GM12878 (cell line): Measurements from ENCODE around the gene PRDM2. TPM values are rescaled to one million over a fixed set of nuclear protein-coding genes. Genes with fewer than 3 reads are reported as not detected.

Experiments used
- ATAC-seq: fragments of 200-7000 bp; cut with Tn5 transposase; 3 replicates; pipeline ENCODE4 v1.9.1; 2020; ENCODE audit warnings: mild to moderate bottlenecking, moderate library complexity
- BruUV-seq: library from RNA; stranded (reverse); fragments of 400-500 nt; replicated peaks from 2 replicates; lab custom pipeline; 2021; lab: Mats Ljungman, UMichigan
- CTCF ChIA-PET: fragments of 300-600 bp; sonication (Branson Sonifier 250); formaldehyde crosslinking; extraction: SDS; loops from one replicate; lab custom pipeline; 2021; ENCODE audit warnings: inconsistent platforms; lab: Yijun Ruan, JAX
- POLR2A ChIA-PET: fragments of 350-600 bp; formaldehyde crosslinking; extraction: SDS; loops from one replicate; lab custom pipeline; 2021; ENCODE audit warnings: inconsistent platforms; lab: Charles Lee
- RAD21 ChIA-PET: fragments of 300-600 bp; sonication (Branson Sonifier 250); formaldehyde crosslinking; loops from one replicate; lab custom pipeline; 2023; ENCODE audit warnings: antibody characterized with exemption; ENCODE audit not compliant: unreplicated experiment; lab: Charles Lee
- SMC1A ChIA-PET: fragments of 300-600 bp; sonication (Branson Sonifier 250); formaldehyde crosslinking; loops from one replicate; lab custom pipeline; 2023; ENCODE audit not compliant: unreplicated experiment, uncharacterized antibody; lab: Charles Lee
- DNase-seq: peaks from one replicate; pipeline ENCODE4 v3.0.0-alpha.2; 2011; ENCODE audit warnings: low read depth, low spot score
- FAIRE-seq: peaks from 3 replicates; lab custom pipeline; 2011; peaks lifted over from hg19 to GRCh38; lab: Jason Lieb, UNC
- H2AFZ ChIP-seq: 2 replicates; pipeline ENCODE4 v1.6.0; 2011; ENCODE audit warnings: low read depth, low read length, control low read depth; ENCODE audit not compliant: control insufficient read depth
- H3K27ac ChIP-seq: 2 replicates; pipeline ENCODE4 v1.5.1; 2011; ENCODE audit warnings: control low read depth; ENCODE audit not compliant: control insufficient read depth, insufficient read depth
- H3K27me3 ChIP-seq, 2 experiments: replicated peaks in 1 of 2; 2 replicates each; pipeline versions ENCODE4 v1.6.0 to v1.6.1; 2011; ENCODE audit warnings: low read length in 1 of 2; ENCODE audit not compliant: control insufficient read depth in 2 of 2, insufficient read depth in 2 of 2
- H3K36me3 ChIP-seq, 2 experiments: 2 replicates each; pipeline ENCODE4 v1.5.1; 2011; ENCODE audit warnings: low read length in 1 of 2; ENCODE audit not compliant: control insufficient read depth in 2 of 2, insufficient read depth in 2 of 2
- H3K4me1 ChIP-seq: 2 replicates; pipeline ENCODE4 v1.6.1; 2011; ENCODE audit warnings: mild to moderate bottlenecking, low read length, moderate library complexity, mixed read lengths; ENCODE audit not compliant: control insufficient read depth, insufficient read depth
- H3K4me2 ChIP-seq: 2 replicates; pipeline ENCODE4 v1.6.0; 2011; ENCODE audit warnings: control low read depth; ENCODE audit not compliant: control insufficient read depth, insufficient read depth
- H3K4me3 ChIP-seq: fragments of 200-600 bp; sonication (generic); 2 replicates; pipeline ENCODE4 v1.5.1; 2016
- H3K79me2 ChIP-seq: 2 replicates; pipeline ENCODE4 v1.6.0; 2011; ENCODE audit warnings: low read length; ENCODE audit not compliant: control insufficient read depth, insufficient read depth
- H3K9ac ChIP-seq: 2 replicates; pipeline ENCODE4 v1.8.0; 2011; ENCODE audit warnings: low read length, control low read depth, mixed read lengths; ENCODE audit not compliant: control insufficient read depth, insufficient read depth
- H3K9me3 ChIP-seq: replicated peaks from 3 replicates; pipeline ENCODE4 v1.5.1; 2011; ENCODE audit warnings: mild to moderate bottlenecking, low read length; ENCODE audit not compliant: control insufficient read depth, insufficient read depth
- H4K20me1 ChIP-seq: 2 replicates; pipeline ENCODE4 v1.6.0; 2011; ENCODE audit not compliant: control insufficient read depth, insufficient read depth
- ASH2L ChIP-seq: fragments of 300-600, 200-600 bp; sonication (generic); IDR thresholded peaks from 2 replicates; pipeline ENCODE4 v1.6.1; 2017; ENCODE audit warnings: low read depth, mild to moderate bottlenecking, borderline replicate concordance
- BMI1 ChIP-seq: fragments of 450-650 bp; IDR thresholded peaks from 2 replicates; pipeline ENCODE4 v1.6.1; 2016; ENCODE audit warnings: mild to moderate bottlenecking, moderate library complexity, borderline replicate concordance
- CHD2 ChIP-seq: IDR thresholded peaks from 2 replicates; pipeline ENCODE4 v1.6.1; 2011; ENCODE audit warnings: low read depth, low read length, improper control_type of control experiment, borderline replicate concordance
- PAX5 ChIP-seq: IDR thresholded peaks from 2 replicates; pipeline ENCODE4 v1.6.1; 2011; ENCODE audit warnings: low read depth, low read length, borderline replicate concordance
- SIN3A ChIP-seq: IDR thresholded peaks from 2 replicates; pipeline ENCODE4 v1.6.1; 2012; ENCODE audit warnings: low read depth, low read length, improper control_type of control experiment
- YY1 ChIP-seq: IDR thresholded peaks from 2 replicates; pipeline ENCODE4 v1.6.1; 2011; ENCODE audit warnings: low read depth, mild to moderate bottlenecking, low read length
- WGBS: methylation state at CpG from one replicate; pipeline ENCODE4 v1.1.6; 2016; ENCODE audit warnings: low lambda C conversion rate; ENCODE audit not compliant: insufficient replicate concordance, insufficient coverage; ENCODE audit errors: missing lambda C conversion rate; 5-methylcytosine and 5-hydroxymethylcytosine counted together
- in situ Hi-C: fragments of 300-500 bp; cut with MboI; formaldehyde crosslinking; loops from 9 replicates; pipeline ENCODE4 v1.14.3; 2018; ENCODE audit warnings: mixed read lengths
- intact Hi-C: fragments of 100-400 bp; cut with micrococcal nuclease; formaldehyde crosslinking; loops from one replicate; pipeline ENCODE4 v1.14.2; 2022; ENCODE audit not compliant: unreplicated experiment
- polyA plus RNA-seq, 11 experiments: library from polyadenylated mRNA; depleted of rRNA in 4 of 11; unstranded in 6 of 11; stranded (reverse) in 5 of 11; fragments of >200 nt; fragmentation: Nextera tagmentation in 4 of 11; fragmentation: Illumina TruSeq in 1 of 11; extraction: Ambion mirVana in 4 of 11; extraction: Trizol in 1 of 11; gene quantifications; 1 replicate in 1 of 11; 2 replicates in 10 of 11; pipeline versions ENCODE4 v1.2.1 to v1.2.3, GENCODE V29; 2011 to 2016; ENCODE audit warnings: inconsistent platforms in 2 of 11, missing spikeins in 2 of 11, low read depth in 1 of 11
- total RNA-seq, 4 experiments: library from RNA; depleted of rRNA in 3 of 4; stranded (reverse); fragments of >200 nt in 3 of 4; fragmentation: Illumina TruSeq in 1 of 4; extraction: Trizol in 1 of 4; gene quantifications; 2 replicates each; pipeline versions ENCODE4 v1.2.1 to v1.2.3, GENCODE V29; 2013 to 2021
- TF ChIP-seq, protein P1 (sequence below): IDR thresholded peaks from 2 replicates; pipeline ENCODE4 v1.6.1; 2012; ENCODE audit warnings: low read length, inconsistent platforms
- TF ChIP-seq, protein P2 (sequence below): fragments of 450-650 bp; IDR thresholded peaks from 2 replicates; pipeline ENCODE4 v1.6.1; 2016; ENCODE audit warnings: mild to moderate bottlenecking, moderate library complexity, borderline replicate concordance

The PRDM2 gene
- total and polyA plus RNA-seq, 10 of the 15 experiments (the other 5 are each of a cell fraction or from before 2014, with no cell fraction given) = 8.4 to 45.1 (median 23.5) TPM

DNA sequence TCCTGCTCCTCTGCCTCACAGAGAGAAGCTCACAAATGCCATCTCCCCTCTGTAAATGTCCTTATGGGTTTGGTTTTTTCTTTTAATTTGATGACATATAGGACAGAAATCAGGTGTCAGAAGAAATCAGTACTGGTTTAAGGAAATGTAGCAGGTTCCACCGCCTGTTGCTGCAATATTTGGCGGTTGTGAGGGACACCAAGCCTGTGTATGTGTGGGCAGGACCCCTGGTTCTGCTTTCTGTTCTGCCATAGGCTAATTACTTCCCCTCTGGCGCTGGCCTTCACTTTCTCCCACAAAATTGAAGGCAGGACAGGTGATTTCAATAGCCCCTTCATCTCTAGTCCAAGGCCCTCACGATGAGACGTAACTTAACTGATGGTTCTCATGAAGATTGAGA lies 69.2 kb downstream of the PRDM2 start:
- CTCF ChIA-PET = no interaction called here
- Histone ChIP-seq H3K27me3 (no peaks in the 10 kb centered on the region), H3K79me2 (peaks cover 74% of the 10 kb centered on the region), H3K4me2 (no peak overlapping the region), H4K20me1 (peaks cover 9% of the 10 kb centered on the region), H3K4me1 (no peaks in the 10 kb centered on the region), H3K4me3 (no peak overlapping the region), H3K9me3 (no peaks in the 10 kb centered on the region), H3K36me3 (peaks cover 0 to 31% of the 10 kb centered on the region in 2 experiments), H3K27ac (no peak overlapping the region), H3K9ac (no peak overlapping the region), H2AFZ (no peak overlapping the region)
- RAD21 ChIA-PET = no interaction called here
- in situ Hi-C loops = no loop called here
- TF ChIP-seq, protein P1, sequence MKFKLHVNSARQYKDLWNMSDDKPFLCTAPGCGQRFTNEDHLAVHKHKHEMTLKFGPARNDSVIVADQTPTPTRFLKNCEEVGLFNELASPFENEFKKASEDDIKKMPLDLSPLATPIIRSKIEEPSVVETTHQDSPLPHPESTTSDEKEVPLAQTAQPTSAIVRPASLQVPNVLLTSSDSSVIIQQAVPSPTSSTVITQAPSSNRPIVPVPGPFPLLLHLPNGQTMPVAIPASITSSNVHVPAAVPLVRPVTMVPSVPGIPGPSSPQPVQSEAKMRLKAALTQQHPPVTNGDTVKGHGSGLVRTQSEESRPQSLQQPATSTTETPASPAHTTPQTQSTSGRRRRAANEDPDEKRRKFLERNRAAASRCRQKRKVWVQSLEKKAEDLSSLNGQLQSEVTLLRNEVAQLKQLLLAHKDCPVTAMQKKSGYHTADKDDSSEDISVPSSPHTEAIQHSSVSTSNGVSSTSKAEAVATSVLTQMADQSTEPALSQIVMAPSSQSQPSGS = no peak
- TF ChIP-seq PAX5 (no peak), YY1 (no peak), SIN3A (no peak), CHD2 (no peak), ASH2L (no peak), BMI1 (no peak)
- TF ChIP-seq, protein P2, sequence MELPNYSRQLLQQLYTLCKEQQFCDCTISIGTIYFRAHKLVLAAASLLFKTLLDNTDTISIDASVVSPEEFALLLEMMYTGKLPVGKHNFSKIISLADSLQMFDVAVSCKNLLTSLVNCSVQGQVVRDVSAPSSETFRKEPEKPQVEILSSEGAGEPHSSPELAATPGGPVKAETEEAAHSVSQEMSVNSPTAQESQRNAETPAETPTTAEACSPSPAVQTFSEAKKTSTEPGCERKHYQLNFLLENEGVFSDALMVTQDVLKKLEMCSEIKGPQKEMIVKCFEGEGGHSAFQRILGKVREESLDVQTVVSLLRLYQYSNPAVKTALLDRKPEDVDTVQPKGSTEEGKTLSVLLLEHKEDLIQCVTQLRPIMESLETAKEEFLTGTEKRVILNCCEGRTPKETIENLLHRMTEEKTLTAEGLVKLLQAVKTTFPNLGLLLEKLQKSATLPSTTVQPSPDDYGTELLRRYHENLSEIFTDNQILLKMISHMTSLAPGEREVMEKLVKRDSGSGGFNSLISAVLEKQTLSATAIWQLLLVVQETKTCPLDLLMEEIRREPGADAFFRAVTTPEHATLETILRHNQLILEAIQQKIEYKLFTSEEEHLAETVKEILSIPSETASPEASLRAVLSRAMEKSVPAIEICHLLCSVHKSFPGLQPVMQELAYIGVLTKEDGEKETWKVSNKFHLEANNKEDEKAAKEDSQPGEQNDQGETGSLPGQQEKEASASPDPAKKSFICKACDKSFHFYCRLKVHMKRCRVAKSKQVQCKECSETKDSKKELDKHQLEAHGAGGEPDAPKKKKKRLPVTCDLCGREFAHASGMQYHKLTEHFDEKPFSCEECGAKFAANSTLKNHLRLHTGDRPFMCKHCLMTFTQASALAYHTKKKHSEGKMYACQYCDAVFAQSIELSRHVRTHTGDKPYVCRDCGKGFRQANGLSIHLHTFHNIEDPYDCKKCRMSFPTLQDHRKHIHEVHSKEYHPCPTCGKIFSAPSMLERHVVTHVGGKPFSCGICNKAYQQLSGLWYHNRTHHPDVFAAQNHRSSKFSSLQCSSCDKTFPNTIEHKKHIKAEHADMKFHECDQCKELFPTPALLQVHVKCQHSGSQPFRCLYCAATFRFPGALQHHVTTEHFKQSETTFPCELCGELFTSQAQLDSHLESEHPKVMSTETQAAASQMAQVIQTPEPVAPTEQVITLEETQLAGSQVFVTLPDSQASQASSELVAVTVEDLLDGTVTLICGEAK = no peak
- intact Hi-C loops = no loop called here
- DNase-seq (no peak), ATAC-seq (no peak), FAIRE-seq (no peak)
- BruUV-seq = no TSS peak
- WGBS = 66% methylated on average over 5 of the region's 5 CpGs
- POLR2A ChIA-PET = no interaction called here
- SMC1A ChIA-PET = no interaction called here
